Measurements from ENCODE around the gene CDC73.
A peak's percentile ranks its signal among the peaks of the same experiment; 100 is the strongest.

Gene CDC73

GRCh38 chr1:193190096-193190744 lies 68.4 kb downstream of the CDC73 start:
- no peak for DNase-seq (ENCODE audit: low read depth)
- no peak for TF ChIP-seq CTCF (IDR thresholded peaks at IDR 0.05; ENCODE audit: control insufficient read depth, insufficient read depth, low read depth, low read length, missing control alignments)
- H3K4me3 ChIP-seq (ENCODE audit: control insufficient read depth, low read depth, low read length): no peak overlapping the region

- no peak for TF ChIP-seq CTCF (IDR thresholded peaks at IDR 0.05; ENCODE audit: control insufficient read depth, insufficient read depth, low read depth, low read length, missing control alignments)
- H3K4me3 ChIP-seq (ENCODE audit: control insufficient read depth, low read depth, low read length): no peak overlapping the region
- DNase-seq (ENCODE audit: low read depth): no peak
Observed at GRCh38 chr1:193192586-193192985, 70.8 kb downstream of the CDC73 start.

- no peak overlapping the region for H3K4me3 ChIP-seq (ENCODE audit: control insufficient read depth, low read depth, low read length)
- TF ChIP-seq CTCF (IDR thresholded peaks at IDR 0.05; ENCODE audit: control insufficient read depth, insufficient read depth, low read depth, low read length, missing control alignments): no peak
- no peak for DNase-seq (ENCODE audit: low read depth)
Observed at GRCh38 chr1:193199940-193200339, 78.1 kb downstream of the CDC73 start.

- no peak for DNase-seq (ENCODE audit: low read depth)
- TF ChIP-seq CTCF (IDR thresholded peaks at IDR 0.05; ENCODE audit: control insufficient read depth, insufficient read depth, low read depth, low read length, missing control alignments): no peak
- H3K4me3 ChIP-seq (ENCODE audit: control insufficient read depth, low read depth, low read length): no peak overlapping the region
Observed at GRCh38 chr1:193201021-193201420, 79.2 kb downstream of the CDC73 start.

GRCh38 chr1:193210996-193211395 lies 89.2 kb downstream of the CDC73 start:
- DNase-seq (ENCODE audit: low read depth): no peak
- no peak for TF ChIP-seq CTCF (IDR thresholded peaks at IDR 0.05; ENCODE audit: control insufficient read depth, insufficient read depth, low read depth, low read length, missing control alignments)
- no peak overlapping the region for H3K4me3 ChIP-seq (ENCODE audit: control insufficient read depth, low read depth, low read length)

GRCh38 chr1:193211539-193211938 lies 89.7 kb downstream of the CDC73 start:
- TF ChIP-seq CTCF (IDR thresholded peaks at IDR 0.05; ENCODE audit: control insufficient read depth, insufficient read depth, low read depth, low read length, missing control alignments): no peak
- no peak overlapping the region for H3K4me3 ChIP-seq (ENCODE audit: control insufficient read depth, low read depth, low read length)
- peak; percentile 28 for DNase-seq (ENCODE audit: low read depth)

All from AG09309 (cell line).